Stimulated activated CD4-positive, alpha-beta T cell treated with anti-CD3 and anti-CD28 coated beads, Interleukin-4, amount 100 ng/mL, for 24 hours (primary cell): ENCODE results near the gene NELL1.

Experiments used
- DNase-seq: peaks from one replicate; pipeline ENCODE4 v3.0.0-alpha.2; 2020

Gene NELL1

DNA sequence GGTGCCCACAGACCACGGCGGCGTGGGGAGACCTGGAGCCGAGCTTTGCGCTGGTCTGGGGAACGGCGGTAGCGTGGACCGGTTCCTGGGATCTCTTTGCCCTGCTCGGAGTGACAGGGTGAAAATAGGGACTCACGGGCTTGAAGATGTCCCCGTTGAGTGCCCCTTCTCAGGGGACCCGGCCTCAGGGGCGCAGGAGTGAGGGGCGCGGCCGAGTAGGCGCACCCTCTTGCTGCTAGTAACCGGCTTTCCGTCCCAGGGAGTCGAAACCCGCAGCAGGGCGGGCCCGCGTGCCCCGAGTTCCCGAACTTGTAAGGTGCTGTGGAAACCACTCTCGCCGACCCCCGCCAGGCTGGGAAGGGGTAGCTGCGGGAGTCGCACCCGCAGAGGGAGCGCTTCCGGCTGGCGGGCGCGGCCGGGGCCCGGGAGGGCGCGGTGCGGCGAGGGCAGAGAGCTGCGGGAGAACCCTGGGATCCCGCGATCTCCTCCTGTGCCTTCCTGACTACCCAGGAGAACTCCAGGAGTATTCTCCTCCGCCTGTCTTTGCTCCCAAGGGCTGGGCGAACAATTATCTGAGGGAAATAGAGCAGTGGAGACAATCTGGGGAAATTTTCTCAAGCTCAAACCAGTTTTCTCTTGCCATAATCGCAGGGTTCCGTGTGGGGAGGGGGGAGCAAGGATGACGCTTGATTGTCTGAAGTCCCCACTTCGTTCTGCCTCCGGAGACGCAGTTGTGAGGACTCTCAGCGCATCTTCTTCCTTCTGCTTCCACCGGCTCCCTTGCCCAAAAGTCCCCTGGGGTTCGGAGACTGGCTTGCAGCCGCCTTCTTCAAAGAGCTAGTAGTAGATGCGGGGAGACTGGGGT, 666 bp downstream of the NELL1 start:
- no peak for DNase-seq

DNA sequence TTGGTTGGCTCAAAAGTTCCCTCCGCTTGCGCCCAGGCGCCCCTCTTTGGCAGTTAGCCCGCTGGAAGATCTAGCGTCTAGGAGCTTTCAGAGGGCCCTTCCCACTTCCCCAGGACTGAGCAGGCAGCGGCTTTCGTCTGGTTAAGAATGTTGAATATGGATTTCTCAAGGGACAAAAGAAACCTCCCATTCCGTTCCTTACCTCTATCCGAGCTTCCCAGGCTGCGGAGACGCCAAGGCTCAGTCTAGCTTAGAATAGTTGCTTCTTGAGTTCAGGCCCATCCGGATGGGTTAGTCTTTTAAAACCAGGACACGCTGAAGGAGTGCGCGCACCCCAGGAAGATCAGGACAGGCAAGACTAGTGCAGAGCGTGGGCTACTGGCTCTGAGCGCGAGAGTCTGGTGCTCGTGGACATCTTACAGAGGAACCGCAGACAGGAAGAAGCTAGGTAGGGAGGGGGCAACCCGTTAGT, 1.6 kb downstream of the NELL1 start:
- DNase-seq, result no peak

DNA sequence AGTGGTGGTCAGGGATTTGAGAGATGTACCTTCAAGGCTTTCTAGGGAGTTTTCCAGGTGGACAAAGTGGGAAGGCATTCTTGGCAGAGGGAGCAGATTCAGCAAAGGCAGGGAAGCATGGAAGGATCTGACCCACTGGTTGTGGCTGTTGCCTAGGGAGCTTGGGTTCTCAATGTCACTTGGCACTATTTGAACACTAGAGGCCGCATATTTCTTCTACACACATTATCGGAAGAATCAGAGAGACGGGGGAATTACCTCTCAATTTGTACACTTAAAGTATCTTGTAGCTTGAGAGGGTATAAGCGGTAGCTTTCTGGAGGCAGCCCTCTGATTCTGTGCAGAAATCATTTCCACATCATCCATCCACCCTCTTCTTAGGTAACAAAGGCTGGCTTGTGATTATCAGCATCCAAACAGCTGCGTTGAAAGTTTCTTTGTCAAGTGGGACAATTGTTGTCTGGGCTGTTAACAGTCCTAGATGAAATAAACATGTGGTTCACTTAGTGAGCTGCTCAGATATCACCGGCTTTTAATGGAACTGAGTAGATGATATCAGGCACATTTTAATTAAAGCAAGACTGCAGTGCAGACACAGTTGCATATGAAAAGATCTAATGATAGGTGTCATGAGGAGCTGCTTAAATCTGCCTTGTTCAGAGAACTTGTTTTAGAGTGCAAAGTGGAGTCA, 2.6 kb downstream of the NELL1 start:
- no peak for DNase-seq

DNA sequence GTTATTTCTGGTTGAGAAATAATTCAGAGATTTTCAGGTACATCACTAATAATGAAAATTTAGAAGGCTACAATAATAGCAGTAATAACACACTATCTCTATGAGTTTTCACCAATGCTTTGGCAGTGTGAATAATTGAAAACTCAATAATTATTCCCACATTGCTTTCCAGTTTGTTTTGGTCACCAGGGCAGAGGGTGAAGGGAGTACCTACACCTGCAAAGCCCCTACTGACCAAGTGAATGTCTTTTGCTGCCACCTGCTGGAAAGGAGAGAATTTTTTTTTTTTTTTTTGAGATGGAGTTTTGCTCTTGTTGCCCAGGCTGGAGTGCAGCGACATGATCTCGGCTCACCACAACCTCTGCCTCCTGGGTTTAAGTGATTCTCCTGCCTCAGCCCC, 3.2 kb downstream of the NELL1 start:
- no peak for DNase-seq

DNA sequence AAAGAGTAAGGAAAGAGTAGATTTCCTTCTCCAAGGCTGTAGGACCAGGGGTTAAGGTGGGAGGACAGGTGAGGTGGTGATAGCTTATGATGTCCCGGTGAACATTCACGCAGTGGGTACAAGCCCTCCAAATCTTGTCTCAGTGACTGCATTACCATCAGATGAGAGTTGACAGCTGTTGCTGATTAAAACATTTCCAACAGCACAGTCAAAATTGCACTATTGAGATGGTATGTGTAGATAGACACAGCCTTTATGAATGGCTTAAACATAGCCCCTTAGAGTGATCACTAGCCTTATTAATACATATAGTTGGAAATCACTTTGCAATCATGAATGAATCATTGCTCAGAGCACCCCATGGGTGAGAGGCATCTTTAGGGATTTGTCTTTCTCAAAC, 7.3 kb downstream of the NELL1 start:
- DNase-seq, result no peak

DNA sequence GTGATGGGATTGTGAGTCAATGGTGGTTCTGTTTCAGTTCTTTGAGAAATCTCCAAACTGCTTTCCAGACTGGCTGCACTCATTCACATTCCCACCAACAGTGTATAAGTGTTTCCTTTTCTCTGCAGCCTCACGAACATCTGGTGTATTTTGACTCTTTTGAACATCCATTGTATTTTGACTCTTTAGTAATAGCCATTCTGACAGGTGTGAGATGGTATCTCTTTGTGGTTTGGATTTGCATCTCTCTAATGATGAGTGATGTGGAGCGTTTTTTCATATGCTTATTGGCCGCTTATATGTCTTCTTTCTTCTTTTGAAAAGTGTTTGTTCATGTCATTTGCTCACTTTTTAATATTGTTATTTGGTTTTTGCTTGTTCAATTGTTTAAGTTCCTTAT, 19.4 kb downstream of the NELL1 start:
- DNase-seq, result no peak

DNA sequence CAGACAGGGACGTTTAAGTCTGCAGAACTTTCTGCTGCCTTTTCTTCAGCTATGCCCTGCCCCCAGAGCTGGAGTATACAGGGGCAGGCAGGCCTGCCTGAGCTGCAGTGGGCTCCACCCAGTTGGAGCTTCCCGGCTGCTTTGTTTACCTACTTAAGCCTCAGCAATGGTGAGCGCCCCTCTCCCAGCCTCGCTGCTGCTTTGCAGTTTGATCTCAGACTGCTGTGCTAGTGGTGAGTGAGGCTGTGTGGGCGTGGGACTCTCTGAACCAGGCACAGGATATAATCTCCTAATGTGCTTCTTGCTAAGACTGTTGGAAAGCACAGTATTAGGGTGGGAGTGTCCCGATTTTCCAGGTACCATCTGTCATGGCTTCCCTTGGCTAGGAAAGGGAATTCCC, 38.5 kb downstream of the NELL1 start:
- no peak for DNase-seq

DNA sequence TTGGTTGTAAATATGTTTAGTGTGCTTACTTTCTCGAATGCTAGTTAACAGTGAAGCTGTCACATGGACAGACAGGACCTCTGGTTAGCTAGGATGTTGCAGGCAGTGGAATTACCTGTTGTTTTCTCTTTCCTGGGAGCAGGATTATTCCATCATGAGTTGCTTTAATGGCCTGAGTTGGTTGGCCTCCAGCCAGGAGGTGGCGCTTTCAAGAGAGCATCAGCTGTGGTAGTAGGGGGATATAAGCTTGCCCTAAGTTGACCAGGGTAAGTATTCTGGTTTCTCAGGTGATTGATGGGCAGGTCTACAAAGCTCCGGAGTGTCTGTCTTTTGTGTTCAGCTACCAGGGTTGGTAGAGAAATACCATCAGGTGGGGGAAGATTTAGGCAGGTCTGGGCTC, 43.5 kb downstream of the NELL1 start:
- DNase-seq, result no peak

DNA sequence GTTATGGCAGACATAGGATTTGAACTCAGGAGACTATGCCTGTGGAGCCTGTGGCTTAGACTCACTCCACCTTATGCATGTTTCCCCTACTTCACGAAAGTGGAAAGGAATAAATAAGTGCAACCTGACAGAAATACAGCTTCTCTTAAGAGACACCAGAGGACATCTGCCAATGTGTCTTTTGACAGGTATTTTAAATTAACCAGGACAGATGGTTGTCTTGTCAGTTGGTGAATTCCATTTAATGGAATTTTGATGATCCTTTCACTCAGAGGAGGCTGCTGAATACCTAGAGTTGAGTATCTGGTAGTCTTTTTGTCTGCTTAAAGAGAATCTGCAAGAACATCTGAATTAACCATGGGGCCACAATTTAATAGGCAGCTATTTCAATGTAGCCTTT, 46.1 kb downstream of the NELL1 start:
- DNase-seq, result no peak

DNA sequence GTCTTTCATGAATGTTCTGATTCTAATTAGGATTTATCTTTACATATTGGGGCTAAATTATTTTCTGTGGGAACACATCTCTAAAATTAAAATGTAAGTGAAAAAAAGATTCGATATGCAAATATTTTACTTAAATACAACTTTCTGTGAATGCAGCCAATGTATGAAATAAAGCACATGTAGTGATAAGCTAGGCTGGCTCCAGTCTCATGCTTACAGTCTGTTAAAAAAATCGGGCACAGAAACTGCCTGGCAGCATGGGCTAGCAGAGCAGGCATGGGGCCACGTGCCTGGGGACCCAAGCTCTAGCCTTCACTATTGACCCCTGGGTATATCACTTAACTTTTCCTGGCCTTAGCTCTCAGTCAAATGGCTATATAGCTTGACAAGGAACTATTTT, 46.5 kb downstream of the NELL1 start:
- no peak for DNase-seq

DNA sequence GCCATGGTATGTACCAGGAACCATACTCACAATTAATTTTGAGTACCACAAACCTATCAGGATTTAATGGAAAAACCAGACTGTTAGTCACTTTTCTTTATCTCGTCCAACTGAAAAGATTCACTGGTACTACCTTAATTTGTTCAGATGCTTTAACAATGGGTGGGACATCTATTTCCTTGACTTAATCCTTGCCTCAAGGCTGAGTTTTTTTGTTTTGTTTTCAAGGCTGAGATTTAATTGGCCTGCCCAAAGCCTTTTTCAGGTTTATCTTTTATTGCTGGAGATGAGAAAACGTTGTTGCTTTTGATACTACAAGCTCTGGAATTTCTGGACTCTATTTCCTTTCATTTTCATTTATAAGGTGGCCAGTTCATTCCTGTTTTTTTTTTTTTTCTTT, 50.4 kb downstream of the NELL1 start:
- DNase-seq, result no peak

DNA sequence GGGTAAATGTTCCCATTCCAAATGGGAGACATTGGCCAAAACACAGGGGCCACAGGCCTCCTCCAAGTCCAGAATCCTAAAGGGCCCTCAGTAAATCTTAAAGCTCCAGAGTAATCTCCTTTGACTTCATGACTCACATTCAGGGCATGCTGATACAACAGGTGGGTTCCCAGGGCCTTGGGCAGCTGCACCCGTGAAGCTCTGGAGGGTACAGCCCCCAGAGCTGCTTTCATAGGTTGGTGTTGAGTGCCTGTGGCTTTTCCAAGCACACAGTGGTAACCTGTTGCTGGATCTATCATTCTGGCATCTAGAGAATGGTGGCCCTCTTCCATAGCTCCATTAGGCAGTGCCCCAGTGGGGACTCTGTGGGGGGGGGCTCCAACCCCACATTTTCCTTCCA, 54.0 kb downstream of the NELL1 start:
- no peak for DNase-seq

DNA sequence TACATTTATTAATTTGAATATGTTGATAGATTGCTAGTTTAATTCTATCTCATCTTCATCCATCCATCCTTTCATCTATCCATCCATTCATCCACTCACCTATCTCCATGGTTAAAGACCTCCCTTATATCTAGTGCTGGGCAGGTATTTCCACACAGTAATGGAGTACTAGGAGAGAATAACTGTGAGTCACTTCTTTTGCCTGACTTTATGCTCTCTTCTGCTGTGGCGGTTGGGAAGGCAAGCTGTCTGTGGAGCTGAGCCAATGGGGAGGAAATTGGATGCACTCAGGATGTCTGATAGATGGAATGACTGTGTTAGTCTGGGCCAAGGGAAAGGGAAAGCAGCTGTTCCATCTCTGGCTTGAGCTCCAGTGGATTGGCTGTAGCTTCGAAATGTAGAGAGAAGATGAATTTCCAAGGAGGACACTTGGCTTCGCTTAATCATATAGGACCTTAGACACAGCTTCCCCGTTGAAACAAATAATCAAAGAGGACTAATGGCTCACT, 60.3 kb downstream of the NELL1 start:
- no peak for DNase-seq

DNA sequence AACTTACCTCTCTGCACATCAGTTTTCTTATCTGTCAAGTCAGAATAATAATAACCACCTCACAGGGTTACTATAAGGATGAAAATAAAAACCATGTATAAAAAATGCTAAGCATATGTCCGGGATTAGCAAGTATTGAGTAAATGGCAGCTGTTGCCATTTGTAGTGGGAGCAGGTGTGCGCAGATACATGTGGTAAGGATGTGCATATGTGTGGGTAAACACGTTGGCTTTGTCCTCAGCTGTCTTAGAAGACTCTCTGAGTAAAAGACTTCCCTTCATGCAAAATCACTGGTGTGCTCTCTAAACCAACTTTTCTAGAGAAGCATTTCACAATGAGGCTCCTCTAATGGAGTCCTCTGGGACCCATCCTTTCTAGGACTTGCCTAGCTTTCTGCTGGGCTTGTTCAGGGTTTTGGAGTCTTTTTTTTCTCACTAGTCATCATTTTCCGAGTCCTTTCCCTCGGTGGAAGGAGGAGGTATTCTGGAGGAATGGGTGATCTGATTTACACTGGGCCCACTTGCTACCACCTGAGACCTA, 62.4 kb downstream of the NELL1 start:
- no peak for DNase-seq

DNA sequence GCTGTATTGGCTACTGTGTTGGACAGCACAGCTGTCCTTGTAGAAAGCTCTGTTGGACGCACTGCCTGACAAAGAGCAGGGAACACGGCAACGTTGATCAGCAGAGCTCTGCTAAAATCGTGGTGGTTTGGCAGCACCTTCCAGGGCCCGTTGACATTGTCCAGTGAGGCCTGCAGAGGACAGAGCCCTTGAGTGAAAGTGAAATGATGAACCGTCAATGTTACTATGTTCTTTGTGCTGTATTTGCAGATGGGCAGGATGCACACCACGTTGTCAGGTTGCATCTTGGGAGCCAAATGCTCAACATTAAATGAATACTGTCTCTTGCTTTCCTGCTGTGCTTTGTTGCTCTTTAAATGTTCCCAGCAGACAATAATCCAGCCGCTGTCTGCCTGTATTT, 69.7 kb downstream of the NELL1 start:
- no peak for DNase-seq

DNA sequence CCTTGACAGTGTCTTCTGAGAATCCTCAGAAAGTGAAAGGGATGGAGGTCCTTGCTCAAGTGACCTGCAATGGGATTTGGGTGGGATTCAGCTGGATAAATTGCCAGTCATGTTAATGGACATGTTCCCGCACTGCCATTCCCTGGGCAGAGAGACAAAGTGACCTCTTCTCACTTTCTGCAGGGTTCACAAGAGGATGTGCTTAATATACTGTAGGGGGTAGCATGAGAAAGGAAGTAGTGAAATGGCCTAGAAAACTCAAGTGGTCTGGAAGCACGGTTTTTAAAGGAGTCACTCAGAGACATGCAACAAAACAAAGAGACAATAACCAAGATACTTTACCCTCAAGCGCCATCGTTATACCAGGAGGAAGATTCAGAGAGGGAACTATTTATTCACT, 70.2 kb downstream of the NELL1 start:
- DNase-seq, result no peak

DNA sequence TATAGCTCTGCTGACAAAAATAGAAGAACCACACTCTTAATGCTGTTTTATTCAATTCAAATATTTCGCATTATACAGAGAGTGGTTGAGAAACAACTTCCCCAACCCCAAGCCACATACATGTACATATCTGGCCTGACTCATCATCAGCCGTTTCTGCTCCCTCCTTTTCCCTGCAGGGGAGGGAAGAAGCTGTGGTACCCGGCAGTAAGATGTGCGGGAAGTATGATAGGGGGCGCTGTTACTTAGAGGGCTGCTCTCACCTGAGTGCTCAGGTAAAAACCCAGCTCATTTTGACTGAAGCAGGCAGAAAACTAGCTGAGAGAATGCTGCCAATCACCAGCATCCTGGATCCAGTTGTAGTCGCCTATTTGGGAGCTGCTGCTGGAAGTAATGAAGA, 85.5 kb downstream of the NELL1 start:
- no peak for DNase-seq

DNA sequence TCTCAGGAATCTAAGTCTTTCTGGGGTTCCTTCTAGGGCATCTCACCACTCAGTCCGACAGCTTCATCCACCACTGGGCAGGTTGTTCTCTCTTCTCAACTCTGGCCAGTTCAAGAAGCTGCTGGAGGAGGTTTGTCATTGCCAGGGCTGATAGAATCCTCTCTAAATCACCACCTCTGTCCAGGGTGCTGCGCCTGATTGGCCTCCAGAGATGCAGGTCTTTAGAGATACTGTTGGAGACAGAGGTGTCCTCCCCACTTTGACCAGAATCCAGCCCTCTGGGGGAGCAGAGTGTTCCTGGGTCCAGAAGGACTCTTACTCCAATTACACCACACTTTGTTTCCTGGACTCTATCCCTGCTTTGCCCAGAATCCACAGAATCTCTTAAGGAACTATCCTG, 90.2 kb downstream of the NELL1 start:
- no peak for DNase-seq

DNA sequence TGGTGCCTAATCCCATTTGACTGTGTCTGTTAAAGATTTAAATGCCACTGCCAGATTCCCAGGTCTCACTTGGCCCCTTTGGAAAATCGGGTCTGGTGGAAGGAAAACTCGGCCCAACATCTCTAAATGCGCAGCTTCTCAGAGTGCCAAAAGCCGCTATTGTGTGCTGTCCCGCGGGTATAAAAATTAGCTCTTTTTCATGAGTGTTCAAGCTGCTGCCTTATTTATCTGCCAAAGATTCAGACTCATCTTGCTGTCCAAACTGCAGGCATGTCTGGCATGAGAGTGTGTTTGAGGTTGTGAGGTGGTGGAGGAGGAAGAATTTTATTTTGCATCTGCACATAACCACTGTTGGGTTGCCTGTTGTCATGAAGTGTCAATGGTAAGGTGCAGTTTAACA, 91.4 kb downstream of the NELL1 start:
- no peak for DNase-seq

DNA sequence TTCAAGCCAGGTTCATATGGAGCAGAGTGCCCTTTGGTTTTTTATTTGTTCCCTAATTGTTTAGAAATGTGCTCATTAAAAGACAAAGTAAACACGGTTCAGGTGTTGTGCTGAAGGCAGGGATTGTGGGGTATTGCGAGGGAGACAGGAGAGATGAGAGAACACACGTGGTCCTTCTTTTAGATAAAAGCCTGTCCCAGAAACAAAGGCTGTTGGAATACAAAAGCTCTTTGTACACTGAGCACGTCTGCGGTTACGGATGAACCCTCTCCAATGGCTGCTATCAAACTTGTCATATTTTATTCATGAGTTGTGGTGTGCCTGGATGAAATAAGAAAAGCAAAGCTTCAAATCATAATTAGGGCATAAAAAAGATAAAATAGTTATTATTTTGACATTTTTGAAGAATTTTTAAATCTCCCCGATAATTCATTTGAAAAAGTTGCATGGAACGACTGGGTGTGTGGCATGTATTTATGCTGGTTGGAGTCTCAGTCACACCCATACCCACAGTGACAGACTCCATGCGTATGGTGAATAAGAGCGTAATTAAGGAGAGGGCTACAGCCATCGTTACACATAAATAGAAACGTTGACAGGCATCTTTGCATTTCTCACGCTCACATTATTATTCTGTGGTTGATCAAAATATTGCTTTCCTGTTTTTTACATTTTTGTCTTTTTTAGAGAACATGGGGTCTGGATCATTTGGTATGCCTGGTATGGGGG, 92.9 kb downstream of the NELL1 start:
- no peak for DNase-seq

DNA sequence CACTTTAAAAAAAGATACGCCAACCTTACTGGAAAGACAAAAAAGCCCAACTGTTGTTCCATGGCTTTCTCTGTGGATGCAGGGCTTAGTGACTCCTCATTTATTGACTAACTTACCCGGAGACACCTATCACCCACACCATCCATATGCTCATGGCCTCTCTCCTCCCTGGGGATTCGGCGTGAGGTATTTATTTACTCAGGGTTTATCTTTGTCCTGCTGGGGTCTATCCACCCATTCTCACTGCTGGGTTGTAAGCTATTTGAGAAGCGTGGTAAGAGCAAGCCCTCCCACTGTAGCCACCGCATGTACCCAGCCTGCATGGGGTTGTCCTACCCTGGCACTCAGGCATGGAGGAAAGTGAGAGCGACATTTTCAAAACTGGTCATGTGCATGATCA, 93.6 kb downstream of the NELL1 start:
- no peak for DNase-seq

DNA sequence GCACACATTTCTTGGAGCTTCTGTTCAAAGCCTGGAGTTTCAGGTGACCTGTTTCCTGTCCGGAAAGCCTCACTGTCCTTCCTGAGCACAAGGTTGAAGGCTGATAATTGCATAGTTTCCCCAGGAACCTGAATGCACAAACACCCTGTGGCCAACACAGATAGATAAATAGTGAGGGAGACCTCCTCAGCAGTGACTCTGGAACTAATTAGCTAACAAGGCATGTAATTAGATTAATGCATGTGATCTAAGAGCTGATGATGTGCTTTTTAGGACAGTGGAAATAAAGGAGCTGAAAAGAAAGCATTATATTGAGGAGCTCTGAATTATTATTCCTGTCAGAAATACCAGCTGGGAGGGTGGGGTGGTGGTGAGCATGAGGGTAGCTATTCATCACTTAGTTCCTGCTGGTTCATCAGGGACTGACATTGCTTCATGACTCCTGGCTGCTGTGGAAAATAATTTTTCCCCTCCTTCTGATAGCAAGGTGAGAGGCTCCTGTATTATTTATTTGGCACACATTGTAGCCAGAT, 101.1 kb downstream of the NELL1 start:
- DNase-seq, result no peak

DNA sequence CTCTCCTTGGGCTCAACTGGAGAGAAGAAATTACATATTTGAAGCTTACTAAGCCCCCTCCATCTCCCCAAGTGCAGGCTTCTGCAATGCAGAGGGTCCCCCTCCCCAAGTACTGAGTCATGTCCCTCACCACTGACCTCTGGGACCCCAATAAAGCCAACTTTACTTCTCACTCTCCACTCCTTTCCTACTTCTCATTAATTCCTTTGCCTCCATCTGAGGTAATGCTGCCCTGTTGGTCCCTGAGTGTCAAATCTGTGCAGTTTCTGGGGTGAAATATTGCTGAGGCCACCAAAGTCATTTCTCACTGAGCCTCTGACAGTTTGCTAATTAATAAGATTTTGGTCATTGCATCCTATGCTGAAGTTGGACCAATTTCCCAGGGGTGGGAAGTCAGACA, 101.6 kb downstream of the NELL1 start:
- DNase-seq, result no peak
